GM18505 (cell line): ENCODE data around the gene TRAP1.

Experiments
- ATAC-seq: cut with Tn5 transposase; IDR thresholded peaks from one replicate; pipeline ENCODE4 v1.9.1; 2021; ENCODE audit not compliant: unreplicated experiment
- POLR2A ChIP-seq: IDR thresholded peaks from 4 replicates; pipeline ENCODE4 v1.6.1; 2011; ENCODE audit warnings: borderline replicate concordance; ENCODE audit not compliant: insufficient read depth, insufficient read length; ENCODE audit errors: extremely low read depth

TRAP1 gene

GRCh38 chr16:3651461-3652372 is 65.6 kb downstream of the TRAP1 start:
- TF ChIP-seq POLR2A: no peak
- ATAC-seq: no peak

- no peak for TF ChIP-seq POLR2A
- no peak for ATAC-seq
Measured at GRCh38 chr16:3650631-3651265, 66.6 kb downstream of the TRAP1 start.

- TF ChIP-seq POLR2A: no peak
- ATAC-seq: no peak
Measured at GRCh38 chr16:3646348-3646920, 70.9 kb downstream of the TRAP1 start.

- TF ChIP-seq POLR2A: no peak
- ATAC-seq: no peak
Measured at GRCh38 chr16:3645504-3646347, 71.6 kb downstream of the TRAP1 start.

DNA sequence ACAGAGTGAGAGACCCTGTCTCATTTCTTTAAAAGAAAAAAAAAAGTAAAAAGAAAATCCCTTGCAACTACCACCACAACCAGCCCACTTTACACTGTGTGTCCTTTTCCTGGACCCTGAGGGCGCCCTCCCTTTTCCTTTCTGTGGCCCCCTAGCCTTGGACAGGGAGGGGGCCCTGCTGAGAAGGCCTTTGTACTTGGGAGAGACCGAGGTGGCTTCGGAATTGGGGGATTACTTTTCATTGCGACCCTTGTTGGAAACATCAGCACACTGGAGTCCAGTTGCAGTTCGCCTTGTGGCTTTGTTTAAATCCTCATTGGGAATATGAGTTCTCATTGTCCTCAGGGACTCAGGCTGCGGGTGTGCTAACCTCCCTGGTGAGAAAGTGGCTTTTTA is 72.2 kb downstream of the TRAP1 start:
- ATAC-seq: no peak
- no peak for TF ChIP-seq POLR2A

GRCh38 chr16:3643095-3643730 is 74.1 kb downstream of the TRAP1 start:
- ATAC-seq: no peak
- no peak for TF ChIP-seq POLR2A

DNA sequence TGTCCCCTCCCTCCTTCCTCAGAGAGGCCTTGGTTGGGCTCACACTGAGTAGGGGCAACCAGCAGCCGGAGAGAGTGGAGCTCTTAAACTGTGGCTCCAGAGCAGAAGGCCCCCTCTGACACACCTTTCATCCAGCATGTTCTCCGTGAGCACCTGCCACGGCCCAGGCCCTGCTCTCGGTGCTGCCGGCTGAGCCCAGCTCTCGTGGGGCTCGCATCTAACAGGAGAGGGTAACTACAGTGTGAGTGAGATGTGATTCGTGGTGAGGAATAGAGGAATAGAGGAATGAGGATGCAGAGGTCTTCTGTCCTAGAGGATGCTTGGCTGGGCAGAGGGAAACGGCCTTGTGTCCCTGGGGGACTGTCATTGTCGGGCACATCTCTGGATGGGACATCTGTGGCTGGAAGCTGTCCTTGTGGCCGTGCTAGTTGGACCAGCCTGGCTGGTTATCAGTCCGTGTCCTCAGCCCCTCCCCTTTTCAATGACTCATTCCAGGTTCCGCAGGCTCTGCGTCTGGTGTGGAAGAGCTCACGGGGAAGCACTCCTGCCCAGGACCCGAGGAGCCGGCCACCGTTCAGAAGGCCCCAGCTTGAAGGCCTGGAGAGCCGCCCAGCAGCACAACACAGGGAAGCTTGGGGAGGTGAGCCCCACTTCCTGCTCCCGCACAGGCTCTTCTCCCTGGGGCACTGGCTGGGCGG is 74.8 kb downstream of the TRAP1 start:
- ATAC-seq: no peak
- no peak for TF ChIP-seq POLR2A

GRCh38 chr16:3641801-3642396 is 75.4 kb downstream of the TRAP1 start:
- no peak for TF ChIP-seq POLR2A
- no peak for ATAC-seq

- TF ChIP-seq POLR2A: no peak
- ATAC-seq: no peak
Measured at GRCh38 chr16:3640632-3641501, 76.5 kb downstream of the TRAP1 start.

GRCh38 chr16:3640207-3640606 is 77.1 kb downstream of the TRAP1 start:
- no peak for ATAC-seq
- TF ChIP-seq POLR2A: no peak

- TF ChIP-seq POLR2A: no peak
- no peak for ATAC-seq
Measured at GRCh38 chr16:3638916-3639644, 78.2 kb downstream of the TRAP1 start.

DNA sequence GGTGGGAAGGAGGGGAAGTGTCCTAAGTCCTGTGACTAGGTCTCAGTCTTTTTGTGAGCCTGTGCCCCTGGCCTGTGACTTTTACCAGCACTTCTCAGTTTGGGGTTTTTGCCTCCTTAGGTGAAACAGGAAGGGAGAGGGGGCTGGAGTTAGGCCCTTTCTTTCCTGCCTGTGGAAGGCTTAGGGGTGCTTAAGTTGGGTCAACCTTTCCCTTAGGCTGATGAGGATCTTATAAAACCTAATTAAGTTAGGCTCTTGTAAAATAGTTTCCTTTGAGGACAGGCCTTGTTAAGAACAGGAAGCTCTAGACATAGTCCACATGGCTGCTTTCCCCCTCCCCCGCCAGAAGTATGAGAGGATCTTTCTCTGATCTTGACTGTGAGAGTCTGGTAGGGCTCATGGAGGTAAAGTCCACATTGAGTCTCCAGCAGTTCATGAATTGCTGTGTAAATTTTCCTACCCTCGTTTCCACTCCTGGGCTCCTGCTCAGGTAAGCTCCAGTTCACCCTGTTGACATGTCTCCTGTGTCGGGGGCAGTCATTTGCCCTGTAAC is 79.9 kb downstream of the TRAP1 start:
- no peak for ATAC-seq
- TF ChIP-seq POLR2A: no peak
